Kidney (tissue), 14 donors: Measurements from ENCODE around the gene TSNAX. TPM values are rescaled to one million over a fixed set of nuclear protein-coding genes. Genes with fewer than 3 reads are reported as not detected.

Source experiments
- DNase-seq, 5 donors: peaks; one replicate each; pipeline ENCODE4 v3.0.0-alpha.2; 2013 to 2020
- FAIRE-seq: peaks from 2 replicates; lab custom pipeline; 2012; peaks lifted over from hg19 to GRCh38; lab: Jason Lieb, UNC
- H3K27ac ChIP-seq, 2 donors: one replicate each; pipeline ENCODE4 v1.7.0; 2013; ENCODE audit warnings: low read depth in 2 of 2, low read length in 2 of 2, inconsistent platforms in 1 of 2
- H3K27me3 ChIP-seq: one replicate; pipeline ENCODE4 v1.7.1; 2013; ENCODE audit warnings: low read length, inconsistent platforms; ENCODE audit not compliant: control insufficient read depth, insufficient read depth
- H3K36me3 ChIP-seq, 3 donors: one replicate each; pipeline versions ENCODE4 v1.7.0 to v1.7.1; 2013; ENCODE audit warnings: low read length in 3 of 3, control low read depth in 1 of 3, inconsistent platforms in 1 of 3; ENCODE audit not compliant: insufficient read depth in 3 of 3, control insufficient read depth in 2 of 3
- H3K4me1 ChIP-seq, 3 donors: one replicate each; pipeline versions ENCODE4 v1.7.0 to v1.7.1; 2013; ENCODE audit warnings: low read length in 3 of 3, inconsistent platforms in 1 of 3, low read depth in 1 of 3; ENCODE audit not compliant: control insufficient read depth in 2 of 3, insufficient read depth in 2 of 3
- H3K4me3 ChIP-seq, 3 donors: one replicate each; pipeline versions ENCODE4 v1.7.0 to v1.8.1; 2013; ENCODE audit warnings: low read length in 3 of 3, control low read depth in 1 of 3, inconsistent platforms in 1 of 3
- H3K9ac ChIP-seq, 3 donors: one replicate each; pipeline versions ENCODE4 v1.7.0 to v1.7.1; 2013; ENCODE audit warnings: low read length in 3 of 3, control low read depth in 1 of 3, inconsistent platforms in 1 of 3
- H3K9me3 ChIP-seq, 3 donors: one replicate each; pipeline versions ENCODE4 v1.7.0 to v1.7.1; 2013; ENCODE audit warnings: low read length in 3 of 3, control low read depth in 1 of 3, inconsistent platforms in 1 of 3; ENCODE audit not compliant: control insufficient read depth in 2 of 3, insufficient read depth in 1 of 3
- intact Hi-C: fragments of 100-400 bp; cut with DNase I; formaldehyde crosslinking; loops from one replicate; pipeline ENCODE4 v1.11.1; 2022
- polyA plus RNA-seq: library from polyadenylated mRNA; stranded (reverse); fragments of 350-450 nt; fragmentation: Illumina TruSeq; extraction: RNeasy Lipid Tissue Mini Kit (QIAGEN cat#74804); gene quantifications from one replicate; pipeline ENCODE4 v1.2.3, GENCODE V29; 2014; ENCODE audit warnings: low read depth, low replicate concordance; ENCODE audit not compliant: insufficient read depth
- total RNA-seq: library from RNA; stranded (reverse); fragmentation: NEBNext Ultra II Directional; extraction: Animal tissue kit (Norgen Biotek cat#: 25700); gene quantifications from one replicate; pipeline ENCODE4 v1.2.1, GENCODE V29; 2021
- TF ChIP-seq, protein P1 (sequence below): IDR thresholded peaks from 3 replicates; pipeline ENCODE4 v1.5.1; 2012; ENCODE audit warnings: mild to moderate bottlenecking, moderate library complexity, borderline replicate concordance; ENCODE audit not compliant: insufficient read depth; ENCODE audit errors: extremely low read depth
- donor health status: control.
- donor health status: control.
- donor health status: control.
- donor health status: control.
- donor health status: control.
- donor health status: DM: yes; HTN: yes; CAD: no.
- donor health status: Normal renal cell carcinoma (clear cell type).

The TSNAX gene
- total and polyA plus RNA-seq, 2 donors from 2014 or later = 27.1 to 42.3 TPM

DNA sequence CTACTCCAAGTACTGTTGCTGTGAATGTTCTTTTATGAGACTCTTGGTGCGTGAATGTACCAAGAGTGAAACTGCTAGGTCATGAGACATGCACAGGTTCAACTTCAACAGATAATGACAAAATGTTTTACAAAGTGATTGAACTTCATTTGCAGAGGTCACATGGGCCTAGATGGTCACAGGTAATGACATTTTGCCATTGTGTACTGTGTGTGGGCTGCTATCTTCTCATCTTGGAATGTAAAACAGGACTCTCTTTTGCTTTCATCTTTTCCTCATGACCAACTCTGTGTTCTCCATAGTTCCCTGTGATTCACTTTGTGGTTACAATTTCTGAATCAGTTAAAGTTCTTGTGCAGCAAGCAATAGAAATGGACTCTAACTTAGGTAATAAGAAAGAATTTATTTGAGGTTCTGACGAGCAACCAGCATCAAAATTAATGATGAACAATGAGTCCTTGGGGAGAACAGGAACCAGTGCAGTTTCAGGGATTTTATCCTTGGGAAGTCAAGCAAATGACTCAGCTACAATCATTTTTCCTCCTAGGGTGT is 16.2 kb upstream of the TSNAX start:
- no peaks in the 10 kb centered on the region for H3K4me1 ChIP-seq
- H3K4me3 ChIP-seq = no peak overlapping the region
- TF ChIP-seq, protein P1, sequence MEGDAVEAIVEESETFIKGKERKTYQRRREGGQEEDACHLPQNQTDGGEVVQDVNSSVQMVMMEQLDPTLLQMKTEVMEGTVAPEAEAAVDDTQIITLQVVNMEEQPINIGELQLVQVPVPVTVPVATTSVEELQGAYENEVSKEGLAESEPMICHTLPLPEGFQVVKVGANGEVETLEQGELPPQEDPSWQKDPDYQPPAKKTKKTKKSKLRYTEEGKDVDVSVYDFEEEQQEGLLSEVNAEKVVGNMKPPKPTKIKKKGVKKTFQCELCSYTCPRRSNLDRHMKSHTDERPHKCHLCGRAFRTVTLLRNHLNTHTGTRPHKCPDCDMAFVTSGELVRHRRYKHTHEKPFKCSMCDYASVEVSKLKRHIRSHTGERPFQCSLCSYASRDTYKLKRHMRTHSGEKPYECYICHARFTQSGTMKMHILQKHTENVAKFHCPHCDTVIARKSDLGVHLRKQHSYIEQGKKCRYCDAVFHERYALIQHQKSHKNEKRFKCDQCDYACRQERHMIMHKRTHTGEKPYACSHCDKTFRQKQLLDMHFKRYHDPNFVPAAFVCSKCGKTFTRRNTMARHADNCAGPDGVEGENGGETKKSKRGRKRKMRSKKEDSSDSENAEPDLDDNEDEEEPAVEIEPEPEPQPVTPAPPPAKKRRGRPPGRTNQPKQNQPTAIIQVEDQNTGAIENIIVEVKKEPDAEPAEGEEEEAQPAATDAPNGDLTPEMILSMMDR = no peak
- H3K9me3 ChIP-seq = no peaks in the 10 kb centered on the region
- intact Hi-C loops = no loop called here
- no peaks in the 10 kb centered on the region for H3K27me3 ChIP-seq
- DNase-seq (no peak), FAIRE-seq (no peak)
- no peak overlapping the region for H3K27ac ChIP-seq
- no peaks in the 10 kb centered on the region for H3K36me3 ChIP-seq
- H3K9ac ChIP-seq = no peak overlapping the region

DNA sequence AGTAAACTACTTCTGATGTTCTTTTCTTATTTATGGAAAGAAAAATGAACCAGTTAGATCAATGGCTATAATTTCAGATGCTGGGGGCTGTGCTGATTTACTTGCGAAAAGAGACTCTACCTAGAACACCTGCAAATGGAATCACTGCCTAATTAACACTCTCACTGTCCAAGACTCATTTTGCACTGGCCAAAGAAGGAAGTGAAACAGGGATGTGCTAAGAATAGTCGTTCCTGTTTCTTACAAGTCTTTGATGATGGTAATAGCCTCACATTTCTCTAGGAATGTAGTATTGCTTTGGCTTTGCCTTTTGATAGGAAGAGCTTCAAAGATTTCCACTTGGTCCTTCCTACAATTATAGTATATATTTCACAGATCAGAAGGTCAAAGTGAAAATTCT is 12.7 kb upstream of the TSNAX start:
- DNase-seq (no peak), FAIRE-seq (no peak)
- TF ChIP-seq, protein P1 = no peak

DNA sequence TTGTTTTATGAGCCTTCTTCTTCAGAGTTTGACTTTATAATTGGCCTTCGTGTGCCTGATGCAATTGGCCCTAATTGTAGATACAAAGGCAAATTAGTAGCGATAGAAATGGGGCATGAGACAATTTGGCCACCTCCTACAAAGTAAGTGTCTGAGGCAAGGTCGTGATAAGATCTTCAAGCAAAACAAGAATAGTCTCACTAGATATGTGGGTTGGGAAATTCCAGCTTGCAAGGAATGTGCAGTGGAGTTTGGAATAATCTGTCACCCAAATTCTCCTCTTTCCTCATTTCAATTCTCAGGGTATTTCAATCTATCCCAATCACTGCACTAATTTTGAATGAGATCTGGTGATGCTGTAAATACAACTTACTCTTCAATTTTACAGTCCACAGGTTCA is 11.4 kb upstream of the TSNAX start:
- TF ChIP-seq, protein P1 = no peak
- FAIRE-seq = no peak
- H3K4me1 ChIP-seq = no peaks in the 10 kb centered on the region
- no peaks in the 10 kb centered on the region for H3K9me3 ChIP-seq
- intact Hi-C loops = no loop called here
- H3K9ac ChIP-seq = no peak overlapping the region
- no peaks in the 10 kb centered on the region for H3K27me3 ChIP-seq
- DNase-seq = no peak
- H3K4me3 ChIP-seq = no peak overlapping the region
- H3K27ac ChIP-seq = no peak overlapping the region
- H3K36me3 ChIP-seq = no peaks in the 10 kb centered on the region

More for the DNA sequence above, 12.7 kb upstream of the TSNAX start:
- Histone ChIP-seq H3K4me3 (no peak overlapping the region), H3K27me3 (no peaks in the 10 kb centered on the region), H3K9ac (no peak overlapping the region), H3K36me3 (no peaks in the 10 kb centered on the region), H3K27ac (no peak overlapping the region), H3K9me3 (no peaks in the 10 kb centered on the region), H3K4me1 (no peaks in the 10 kb centered on the region)
- intact Hi-C loops = no loop called here

DNA sequence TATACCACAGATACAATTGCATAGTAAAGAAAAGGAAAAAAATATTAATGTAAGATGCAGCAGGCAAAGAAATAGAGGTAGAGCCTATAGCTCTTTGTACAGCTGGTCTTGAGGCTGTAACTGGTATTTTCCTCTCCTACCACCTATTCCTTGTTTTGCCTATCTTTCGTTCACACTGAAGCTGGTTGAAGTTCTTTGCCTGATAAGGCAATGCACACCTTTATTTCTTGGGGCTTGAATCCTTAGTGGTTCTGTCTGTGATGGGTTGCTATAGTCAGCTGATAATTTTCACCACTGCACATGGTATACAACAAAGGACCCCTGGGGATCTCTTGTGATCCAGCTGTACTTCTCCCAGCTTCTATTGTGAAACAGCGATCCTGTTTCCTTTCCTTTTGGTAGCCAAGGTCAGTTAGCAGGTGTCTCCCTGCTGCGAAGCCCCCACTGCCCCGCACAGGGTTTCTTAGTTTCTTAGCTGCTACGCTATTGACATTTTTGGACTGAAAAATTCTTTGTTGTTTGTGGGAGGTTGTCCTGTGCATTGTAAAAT is 9.9 kb upstream of the TSNAX start:
- intact Hi-C loops = no loop called here
- Histone ChIP-seq H3K36me3 (no peaks in the 10 kb centered on the region), H3K27me3 (no peaks in the 10 kb centered on the region), H3K4me3 (no peak overlapping the region), H3K9me3 (no peaks in the 10 kb centered on the region), H3K27ac (no peak overlapping the region), H3K4me1 (no peaks in the 10 kb centered on the region), H3K9ac (no peak overlapping the region)
- FAIRE-seq (no peak), DNase-seq (no peak)
- TF ChIP-seq, protein P1 = no peak
